ENCODE results near the gene IQCM. TPM values are rescaled to one million over a fixed set of nuclear protein-coding genes. Genes with fewer than 3 reads are reported as not detected.

IQCM gene
- total RNA-seq, 2 donors from 2014 or later: not detected

- intact Hi-C loops (cut with DNase I): no loop called here
- DNase-seq (ENCODE audit: low spot score): no peak
These were observed 98.9 kb downstream of the IQCM start for GRCh38 chr4:149716728-149717127.

GRCh38 chr4:149715822-149716585 is 99.6 kb downstream of the IQCM start:
- intact Hi-C loops (cut with DNase I): no loop called here
- peak; percentile 70 for DNase-seq (ENCODE audit: low spot score)

- DNase-seq (ENCODE audit: low spot score): no peak
- intact Hi-C loops (cut with DNase I): no loop called here
These were observed 102.6 kb downstream of the IQCM start for GRCh38 chr4:149713031-149713430.

- no peak for DNase-seq (ENCODE audit: low spot score)
- intact Hi-C loops (cut with DNase I): no loop called here
These were observed 103.9 kb downstream of the IQCM start for GRCh38 chr4:149711593-149712365.

- DNase-seq (ENCODE audit: low spot score): no peak
- intact Hi-C loops (cut with DNase I): no loop called here
These were observed 106.0 kb downstream of the IQCM start for GRCh38 chr4:149709640-149710039.

GRCh38 chr4:149708513-149709130 is 107.0 kb downstream of the IQCM start:
- intact Hi-C loops (cut with DNase I): no loop called here
- no peak for DNase-seq (ENCODE audit: low spot score)

GRCh38 chr4:149707862-149708261 is 107.8 kb downstream of the IQCM start:
- intact Hi-C loops (cut with DNase I): no loop called here
- no peak for DNase-seq (ENCODE audit: low spot score)

GRCh38 chr4:149706942-149707341 is 108.7 kb downstream of the IQCM start:
- intact Hi-C loops (cut with DNase I): no loop called here
- no peak for DNase-seq (ENCODE audit: low spot score)

- intact Hi-C loops (cut with DNase I): no loop called here
- DNase-seq (ENCODE audit: low spot score): no peak
These were observed 113.0 kb downstream of the IQCM start for GRCh38 chr4:149702414-149703293.

GRCh38 chr4:149701435-149702156 is 114.0 kb downstream of the IQCM start:
- intact Hi-C loops (cut with DNase I): no loop called here
- no peak for DNase-seq (ENCODE audit: low spot score)

- no peak for DNase-seq (ENCODE audit: low spot score)
- intact Hi-C loops (cut with DNase I): no loop called here
These were observed 115.4 kb downstream of the IQCM start for GRCh38 chr4:149700272-149700671.

GRCh38 chr4:149699642-149700041 is 116.0 kb downstream of the IQCM start:
- intact Hi-C loops (cut with DNase I): no loop called here
- DNase-seq (ENCODE audit: low spot score): no peak

GRCh38 chr4:149690726-149691125 is 124.9 kb downstream of the IQCM start:
- no peak for DNase-seq (ENCODE audit: low spot score)
- intact Hi-C loops (cut with DNase I): no loop called here

GRCh38 chr4:149684516-149684915 is 131.1 kb downstream of the IQCM start:
- DNase-seq (ENCODE audit: low spot score): no peak

GRCh38 chr4:149676076-149676475 is 139.6 kb downstream of the IQCM start:
- DNase-seq (ENCODE audit: low spot score): no peak
- intact Hi-C loops (cut with DNase I): no loop called here

More at GRCh38 chr4:149684516-149684915, 131.1 kb downstream of the IQCM start:
- intact Hi-C loops (cut with DNase I): no loop called here

GRCh38 chr4:149645790-149646189 is 169.9 kb downstream of the IQCM start:
- no peak for DNase-seq (ENCODE audit: low spot score)
- intact Hi-C loops (cut with DNase I): loop anchor here in 1 of 2 donors (5.0 kb wide), 1 partner anchor 1553 kb away; no protein-coding TSS in a partner anchor

GRCh38 chr4:149638073-149638472 is 177.6 kb downstream of the IQCM start:
- no peak for DNase-seq (ENCODE audit: low spot score)

GRCh38 chr4:149634368-149634767 is 181.3 kb downstream of the IQCM start:
- no peak for DNase-seq (ENCODE audit: low spot score)
- intact Hi-C loops (cut with DNase I): no loop called here

More at GRCh38 chr4:149638073-149638472, 177.6 kb downstream of the IQCM start:
- intact Hi-C loops (cut with DNase I): no loop called here

GRCh38 chr4:149631629-149632028 is 184.0 kb downstream of the IQCM start:
- no peak for DNase-seq (ENCODE audit: low spot score)
- intact Hi-C loops (cut with DNase I): no loop called here

Measured in posterior vena cava (tissue), 2 donors.